HG02623 (cell line): ENCODE data around the gene TOM1L2.

Experiments used
- ATAC-seq: cut with Tn5 transposase; IDR thresholded peaks from one replicate; pipeline ENCODE4 v1.9.1; 2021; ENCODE audit warnings: moderate library complexity; ENCODE audit not compliant: unreplicated experiment

The TOM1L2 gene

GRCh38 chr17:17880577-17881196, 91.5 kb downstream of the TOM1L2 start:
- no peak for ATAC-seq

GRCh38 chr17:17877529-17878358, 94.5 kb downstream of the TOM1L2 start:
- ATAC-seq: no peak

- ATAC-seq: no peak
Measured at GRCh38 chr17:17876959-17877528, 95.2 kb downstream of the TOM1L2 start.

- ATAC-seq: no peak
Measured at GRCh38 chr17:17874478-17874877, 97.7 kb downstream of the TOM1L2 start.

GRCh38 chr17:17873450-17873991, 98.7 kb downstream of the TOM1L2 start:
- ATAC-seq: no peak

- ATAC-seq: no peak
Measured at GRCh38 chr17:17872547-17873345, 99.5 kb downstream of the TOM1L2 start.

- ATAC-seq: no peak
Measured at GRCh38 chr17:17871913-17872312, 100.3 kb downstream of the TOM1L2 start.

GRCh38 chr17:17870247-17870646, 102.0 kb downstream of the TOM1L2 start:
- ATAC-seq: no peak

- ATAC-seq: no peak
Measured at GRCh38 chr17:17868641-17869522, 103.3 kb downstream of the TOM1L2 start.

GRCh38 chr17:17866897-17867296, 105.3 kb downstream of the TOM1L2 start:
- no peak for ATAC-seq

GRCh38 chr17:17866425-17866824, 105.8 kb downstream of the TOM1L2 start:
- ATAC-seq: no peak

- ATAC-seq: no peak
Measured at GRCh38 chr17:17865035-17865434, 107.2 kb downstream of the TOM1L2 start.

GRCh38 chr17:17860766-17861107, 111.5 kb downstream of the TOM1L2 start:
- no peak for ATAC-seq

- ATAC-seq: no peak
Measured at GRCh38 chr17:17859909-17860765, 112.1 kb downstream of the TOM1L2 start.

- ATAC-seq: no peak
Measured at GRCh38 chr17:17857496-17857895, 114.7 kb downstream of the TOM1L2 start.

- no peak for ATAC-seq
Measured at GRCh38 chr17:17856386-17856785, 115.8 kb downstream of the TOM1L2 start.

- no peak for ATAC-seq
Measured at GRCh38 chr17:17855976-17856375, 116.2 kb downstream of the TOM1L2 start.

- ATAC-seq: no peak
Measured at GRCh38 chr17:17853811-17854447, 118.3 kb downstream of the TOM1L2 start.

- ATAC-seq: no peak
Measured at GRCh38 chr17:17852930-17853329, 119.3 kb downstream of the TOM1L2 start.
